HG02759 (cell line): ENCODE measurements around the gene DLGAP1.
"Not testable (repeated sequence)": the region's sequence is repeated elsewhere in the genome, so short reads cannot be mapped to it uniquely, and the experiment has no call there.

Experiments used
- ATAC-seq: cut with Tn5 transposase; IDR thresholded peaks from one replicate; pipeline ENCODE4 v1.9.1; 2021; ENCODE audit warnings: mild to moderate bottlenecking, moderate library complexity; ENCODE audit not compliant: unreplicated experiment

DLGAP1 gene

DNA sequence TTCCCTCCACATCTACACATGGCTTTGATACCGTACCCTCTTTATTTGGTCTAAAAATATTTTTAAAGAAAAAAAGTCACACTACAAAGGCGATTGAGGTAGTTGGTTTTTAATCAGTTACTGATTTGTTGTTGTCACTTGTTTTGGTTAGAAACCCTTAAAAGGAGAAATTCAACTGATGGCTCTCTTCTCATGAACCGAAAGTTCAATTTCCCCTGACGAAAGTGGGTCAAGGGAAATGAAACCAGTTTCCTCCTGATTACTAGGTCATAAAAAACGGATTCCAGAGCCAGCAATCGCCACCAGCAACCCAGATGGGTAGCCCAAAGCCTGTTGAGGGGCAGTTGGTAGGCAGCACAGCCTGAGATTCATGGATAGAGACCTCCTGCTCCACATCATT is 63.2 kb downstream of the DLGAP1 start:
- ATAC-seq: peak; percentile 56

DNA sequence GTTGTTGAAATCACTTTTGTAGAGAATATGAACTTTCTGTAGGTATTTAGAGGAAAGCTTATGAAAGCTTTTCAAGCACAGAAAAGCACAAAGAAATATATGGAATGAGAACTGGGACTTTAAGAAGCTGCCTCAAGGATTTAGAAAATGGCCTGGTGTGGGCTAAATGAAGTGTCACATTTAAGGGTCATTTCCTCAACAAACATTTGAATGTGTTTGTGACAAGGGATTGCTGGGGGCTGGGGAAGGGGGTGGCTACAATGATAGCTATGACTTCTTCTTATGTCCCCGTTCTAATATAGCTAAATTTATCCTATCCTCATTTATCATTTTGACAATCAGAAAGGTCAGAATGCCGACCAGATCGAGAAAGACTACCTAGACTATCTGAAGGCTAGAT is 69.2 kb downstream of the DLGAP1 start:
- ATAC-seq: no peak

DNA sequence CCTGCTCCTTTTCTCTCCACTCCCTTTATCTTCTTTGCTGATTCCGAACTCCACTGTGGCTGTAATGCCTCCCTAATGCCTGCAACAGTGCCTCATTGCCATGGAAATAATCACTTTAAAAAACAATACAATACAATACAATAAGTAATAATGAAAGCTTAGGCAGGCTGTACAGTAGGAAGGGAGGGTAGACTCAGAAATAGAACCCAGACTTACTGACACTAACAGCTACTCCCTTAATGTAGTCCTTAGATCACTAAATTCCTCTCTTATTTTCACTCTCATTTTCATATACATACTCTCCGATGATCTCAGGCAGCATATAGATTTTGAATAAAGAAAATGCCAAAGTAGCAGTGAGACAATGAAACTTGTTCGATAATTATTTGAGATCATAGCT is 70.2 kb downstream of the DLGAP1 start:
- ATAC-seq: no peak

DNA sequence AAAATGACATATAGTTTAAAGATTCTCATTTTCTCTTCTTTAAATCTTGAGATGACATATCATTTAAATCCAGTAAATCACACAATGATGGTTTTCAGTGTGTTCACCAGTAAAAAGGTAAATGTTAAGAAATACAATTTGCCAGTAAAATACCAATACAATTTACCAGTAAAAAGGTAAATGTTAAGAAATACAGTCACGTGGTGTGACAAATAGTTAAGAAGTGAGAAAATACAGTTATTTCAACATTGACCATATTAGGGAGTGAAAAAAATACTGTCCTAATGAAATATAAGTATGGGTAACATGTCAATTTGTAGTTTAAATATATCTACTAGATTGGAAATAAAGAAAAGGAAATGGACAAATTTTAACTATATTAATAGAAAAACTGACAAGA is 80.5 kb downstream of the DLGAP1 start:
- ATAC-seq: no peak

DNA sequence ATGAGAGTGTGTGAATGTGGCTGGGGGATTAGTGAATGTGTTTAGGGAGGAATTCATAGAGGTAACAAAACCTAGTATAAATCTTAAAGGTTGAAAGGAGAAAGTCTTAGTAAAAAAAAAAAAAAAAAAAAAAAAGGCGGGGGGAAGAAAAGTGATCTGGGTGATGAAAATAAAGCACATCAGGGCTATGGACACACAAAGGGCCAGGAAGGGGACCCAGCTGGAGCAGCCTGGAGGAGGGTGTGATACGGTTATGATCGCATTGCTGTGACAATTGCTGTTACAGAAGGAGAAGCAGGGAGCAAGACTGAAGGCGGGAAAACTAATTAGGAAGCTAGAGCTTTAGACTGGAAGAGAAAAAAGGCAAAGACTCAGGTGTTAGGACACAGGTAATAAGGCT is 85.4 kb downstream of the DLGAP1 start:
- no peak for ATAC-seq

DNA sequence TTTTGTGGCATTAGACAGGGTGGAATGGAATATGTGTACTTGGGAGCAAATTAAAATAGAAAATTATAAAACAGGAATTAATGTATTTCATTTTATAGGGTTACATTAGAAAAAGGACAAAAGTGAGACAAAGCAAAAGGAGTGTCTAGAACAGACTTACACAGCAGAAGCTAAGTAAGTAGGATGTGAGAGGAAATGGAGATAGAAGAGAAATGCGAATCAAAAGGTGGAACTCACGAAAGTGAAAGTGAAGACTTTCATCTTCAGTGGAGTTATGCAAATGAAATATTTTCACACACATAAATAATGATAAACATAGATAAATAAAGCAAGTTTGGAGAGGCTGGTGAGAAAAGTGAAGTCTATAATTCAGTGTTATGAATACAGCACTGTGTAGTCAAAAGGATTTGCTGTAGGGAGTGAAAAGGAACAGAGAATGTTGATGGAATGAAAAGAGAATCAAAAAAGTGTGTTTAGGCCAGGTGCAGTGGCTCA is 94.8 kb downstream of the DLGAP1 start:
- ATAC-seq: no peak

DNA sequence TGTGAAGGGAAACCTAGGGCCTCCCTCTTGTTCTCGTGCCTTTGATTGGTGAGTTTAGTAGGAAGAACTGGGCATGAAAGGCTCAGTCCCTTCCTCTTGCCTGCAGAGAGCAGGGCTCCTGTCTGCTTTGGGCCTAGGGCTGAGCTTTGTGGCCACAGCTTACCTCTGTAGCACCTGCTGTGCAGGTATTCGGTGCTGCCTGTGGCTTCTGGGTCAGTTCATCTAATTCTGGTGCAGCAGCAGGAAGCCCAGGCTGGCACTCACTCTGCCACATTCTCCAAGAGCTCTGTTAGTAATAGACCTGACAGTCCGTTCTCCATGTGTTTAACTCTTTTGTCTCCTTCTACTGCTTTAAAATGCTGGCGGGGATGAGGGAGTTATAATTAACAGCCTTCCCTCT is 96.5 kb downstream of the DLGAP1 start:
- ATAC-seq: no peak

DNA sequence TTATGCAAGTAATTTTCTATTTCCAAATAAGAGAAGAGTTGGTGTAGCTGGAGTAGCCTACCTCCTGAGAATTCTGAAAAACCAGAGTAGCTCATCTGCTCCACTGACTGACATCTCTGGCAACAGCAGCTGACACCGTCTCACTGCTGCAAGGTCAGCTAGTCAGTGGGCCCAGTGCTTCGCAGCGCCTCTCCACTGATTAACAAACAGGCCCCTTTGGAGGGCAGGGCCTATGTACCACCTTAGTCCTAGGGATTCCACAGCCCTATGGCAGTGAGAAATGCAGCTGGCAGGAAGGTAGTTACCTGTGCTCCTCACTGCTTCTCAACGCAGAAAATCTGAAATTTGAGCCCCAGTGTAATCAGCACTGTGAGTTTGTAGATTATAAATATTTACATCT is 97.5 kb downstream of the DLGAP1 start:
- ATAC-seq: no peak

DNA sequence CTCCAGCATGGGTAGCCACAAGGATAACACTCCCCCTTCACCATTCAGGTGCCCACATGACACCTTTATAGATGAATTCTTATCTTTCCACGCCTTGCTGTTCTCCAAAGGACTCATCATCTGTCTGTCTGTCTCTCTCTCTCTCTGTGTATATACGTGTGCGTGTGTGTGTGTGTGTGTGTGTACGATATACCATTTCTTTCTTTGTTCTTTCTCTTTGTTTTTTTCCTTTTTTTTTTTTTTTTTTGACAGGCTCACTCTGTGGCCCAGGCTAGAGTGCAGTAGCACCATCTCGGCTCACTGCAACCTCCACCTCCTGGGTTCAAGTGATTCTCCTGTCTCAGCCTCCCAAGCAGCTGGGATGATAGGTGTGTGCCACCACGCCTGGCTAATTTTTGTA is 98.2 kb downstream of the DLGAP1 start:
- no peak for ATAC-seq

DNA sequence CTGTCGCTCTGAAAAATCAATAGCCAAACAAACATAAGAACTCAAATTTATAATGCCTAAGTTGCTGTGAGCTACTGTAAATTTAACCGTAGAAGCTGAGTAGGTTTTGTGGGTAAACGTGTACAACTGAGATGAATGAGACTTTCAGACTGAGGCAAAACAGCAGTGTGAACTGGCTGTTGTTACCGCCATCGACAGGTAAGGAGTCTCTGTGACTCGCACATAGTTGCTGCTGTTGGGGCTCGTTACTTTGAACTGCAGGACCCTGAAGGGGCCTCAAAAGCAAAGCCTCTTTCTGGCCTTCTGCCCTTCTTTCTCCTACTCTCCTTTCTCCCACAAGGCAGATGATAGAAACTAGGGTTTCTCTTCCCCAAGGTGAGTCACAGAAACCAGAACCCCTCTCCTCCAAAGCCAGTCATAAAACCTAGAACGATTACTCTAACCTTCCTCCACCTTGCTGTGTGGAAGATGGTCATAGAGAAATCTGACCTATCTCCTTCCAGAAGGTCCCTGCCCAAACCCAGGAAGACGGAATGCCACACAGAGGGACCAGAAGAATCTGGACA is 101.2 kb downstream of the DLGAP1 start:
- ATAC-seq: no peak

DNA sequence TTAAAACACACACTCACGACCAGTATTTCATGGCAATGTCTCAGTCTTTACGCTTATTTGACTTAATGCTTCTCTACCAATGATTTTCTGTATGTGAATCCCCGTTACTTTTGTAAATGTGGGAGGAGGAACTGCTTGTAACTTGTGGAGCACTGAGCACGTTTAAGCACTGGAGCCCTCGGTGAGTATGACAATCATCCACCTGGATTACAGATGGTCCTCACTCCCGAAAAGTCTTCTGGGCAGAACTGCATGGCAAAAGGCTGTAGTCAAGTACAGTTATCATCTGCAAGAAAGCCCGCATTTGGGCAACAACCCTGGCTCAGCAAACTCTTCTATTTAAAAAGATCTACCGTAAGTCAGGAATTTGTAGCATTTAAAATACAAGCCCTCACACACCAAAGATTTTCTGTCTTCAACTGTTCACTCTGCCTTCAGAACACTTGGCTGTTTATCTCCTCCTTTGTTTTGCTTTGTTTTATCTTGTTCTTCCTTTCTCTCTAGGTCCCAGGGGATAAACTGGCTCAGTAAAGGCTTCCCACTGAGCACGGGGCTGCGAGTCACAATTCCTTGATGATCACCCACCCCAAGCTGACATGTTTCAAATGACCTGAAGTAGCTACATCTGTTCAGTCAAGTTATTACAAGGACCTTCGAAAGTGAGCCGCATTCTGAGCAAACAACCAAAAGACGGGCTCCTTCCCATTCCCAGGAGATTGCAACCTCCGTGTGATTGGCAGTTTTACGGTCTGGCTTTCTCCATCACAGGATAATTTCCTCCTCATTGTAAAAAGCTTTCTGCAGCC is 102.2 kb downstream of the DLGAP1 start:
- no peak for ATAC-seq

DNA sequence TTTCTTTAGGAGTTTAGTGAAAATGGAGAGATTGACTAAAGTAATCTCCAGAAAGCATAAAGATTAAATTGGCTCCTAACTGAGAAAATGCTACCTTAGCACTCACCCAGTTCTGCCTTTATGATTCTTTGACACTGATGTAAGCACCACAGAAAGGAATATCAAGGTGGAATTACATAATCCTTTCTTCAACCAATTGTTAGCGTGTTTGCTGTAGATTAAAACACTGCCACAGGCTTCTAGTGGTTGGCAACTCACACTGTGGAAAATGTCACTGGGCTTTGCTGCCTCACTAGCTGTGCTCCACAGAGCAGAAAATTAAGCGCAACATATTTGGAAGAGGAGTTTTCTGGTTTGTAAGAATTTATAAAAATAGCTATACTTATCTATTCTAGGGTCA is 104.1 kb downstream of the DLGAP1 start:
- no peak for ATAC-seq

DNA sequence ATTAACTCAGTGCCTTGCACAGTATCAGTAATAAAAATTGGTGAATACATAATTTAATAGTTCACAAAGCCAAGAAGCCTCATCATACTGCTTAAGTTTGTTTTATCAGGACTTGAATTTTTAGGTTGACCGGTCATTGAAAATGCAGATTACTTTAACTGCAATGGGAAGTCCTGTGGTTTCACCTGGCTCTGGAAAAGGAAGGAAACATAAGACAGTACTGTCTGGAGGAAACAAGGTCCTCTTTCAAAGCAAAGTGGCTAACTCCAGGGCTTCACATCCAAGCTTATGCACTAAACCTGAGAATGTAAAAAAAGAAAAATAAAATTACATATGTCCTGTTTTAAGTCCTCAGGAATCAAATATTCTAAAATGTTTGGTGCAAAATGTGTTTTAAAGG is 119.7 kb downstream of the DLGAP1 start:
- ATAC-seq: no peak

DNA sequence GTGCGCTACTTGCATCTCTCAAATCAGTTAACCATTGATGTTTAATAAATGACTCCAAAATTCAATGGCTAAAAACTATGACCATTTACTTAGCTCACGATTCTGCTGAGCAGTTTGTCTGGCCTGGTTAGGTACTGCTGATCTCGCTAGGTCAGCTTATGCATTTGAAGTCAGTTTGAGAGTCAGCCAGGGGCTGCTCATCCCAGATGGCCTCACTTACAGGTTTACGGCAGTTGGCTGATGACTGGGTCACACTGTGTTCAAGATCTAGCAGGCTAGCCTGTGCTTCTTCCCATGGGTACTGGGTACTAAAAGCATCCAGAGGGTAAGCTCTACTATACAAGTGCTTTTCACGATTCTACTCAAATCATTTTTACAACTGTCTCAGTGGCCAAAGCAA is 122.1 kb downstream of the DLGAP1 start:
- ATAC-seq: no peak

DNA sequence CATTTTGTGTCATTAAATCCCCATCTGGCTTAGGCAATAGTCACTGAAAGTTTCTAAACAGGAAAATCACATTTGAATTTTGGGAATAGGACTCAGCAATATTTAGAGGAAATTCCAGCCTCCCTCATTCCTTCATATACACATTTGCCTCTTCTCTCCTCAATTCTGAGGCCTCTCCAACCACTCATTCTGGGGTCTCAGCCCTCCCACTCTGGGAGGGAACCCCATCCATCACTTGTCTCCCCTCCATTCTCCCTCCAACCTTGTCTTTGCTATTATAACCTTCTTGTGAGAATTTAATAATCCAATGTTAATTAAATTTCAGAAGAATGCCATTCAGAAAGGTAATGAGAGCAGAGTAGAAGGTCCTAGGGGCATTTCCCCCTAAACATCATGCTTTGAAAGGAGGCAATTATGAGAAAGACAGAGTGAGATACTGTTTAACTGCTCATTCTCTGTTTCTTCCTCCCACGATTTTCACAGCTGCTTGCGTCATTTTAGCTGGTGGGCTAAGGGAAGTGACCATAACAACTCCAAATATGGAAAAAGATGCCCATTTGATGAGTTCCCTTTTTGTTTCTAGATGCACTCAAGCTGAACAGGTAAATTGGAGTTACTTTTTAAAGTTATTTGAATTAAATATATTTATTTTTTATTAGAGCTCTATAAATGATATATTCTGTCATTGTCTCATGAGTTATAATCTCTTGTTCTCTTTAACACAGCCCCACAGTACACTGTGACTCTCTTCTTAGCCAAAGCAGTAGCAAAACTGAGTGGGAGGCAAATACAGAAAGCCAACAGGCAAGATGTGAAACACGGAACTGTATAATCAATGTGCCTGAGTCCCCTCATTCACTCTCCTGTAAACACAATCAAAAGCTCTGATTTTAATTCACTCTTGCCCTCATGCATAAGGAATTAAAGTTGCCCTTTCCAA is 135.1 kb downstream of the DLGAP1 start:
- peak; percentile 60 for ATAC-seq

DNA sequence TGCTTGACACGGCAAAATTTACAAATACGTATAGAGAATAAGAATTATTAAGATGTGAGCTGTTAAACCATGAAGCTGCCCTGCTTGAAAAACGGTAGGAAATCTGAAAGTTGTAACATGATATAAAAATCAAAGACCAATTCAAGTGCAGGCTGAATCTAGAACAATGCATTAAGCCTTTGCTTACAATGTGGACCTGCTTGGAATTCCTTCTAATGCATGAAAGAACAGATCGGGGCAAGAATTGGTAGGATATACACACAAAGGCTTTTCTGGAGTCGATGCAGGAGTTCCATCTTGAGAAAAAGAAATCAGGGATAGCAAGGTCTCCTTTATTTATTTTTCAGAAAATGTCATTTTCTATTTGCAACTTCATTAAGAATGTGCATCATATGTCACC is 136.8 kb downstream of the DLGAP1 start:
- no peak for ATAC-seq

DNA sequence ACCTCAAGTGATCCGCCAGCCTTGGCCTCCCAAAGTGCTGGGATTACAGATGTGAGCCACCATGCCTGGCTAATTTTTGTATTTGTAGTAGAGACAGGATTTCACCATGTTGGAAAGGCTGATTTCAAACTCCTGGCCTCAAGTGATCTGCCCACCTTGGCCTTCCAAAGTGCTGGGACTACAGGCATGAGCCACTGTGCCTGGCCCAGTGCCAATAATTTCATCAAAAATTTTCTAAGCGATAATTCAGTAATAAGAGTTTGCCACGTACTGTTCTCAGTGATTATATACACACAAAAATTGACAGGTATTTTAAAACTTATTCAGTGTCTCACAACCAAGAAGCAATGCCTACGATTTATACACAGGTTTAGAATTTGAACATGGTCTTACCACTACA is 143.2 kb downstream of the DLGAP1 start:
- ATAC-seq: not testable (repeated sequence)

DNA sequence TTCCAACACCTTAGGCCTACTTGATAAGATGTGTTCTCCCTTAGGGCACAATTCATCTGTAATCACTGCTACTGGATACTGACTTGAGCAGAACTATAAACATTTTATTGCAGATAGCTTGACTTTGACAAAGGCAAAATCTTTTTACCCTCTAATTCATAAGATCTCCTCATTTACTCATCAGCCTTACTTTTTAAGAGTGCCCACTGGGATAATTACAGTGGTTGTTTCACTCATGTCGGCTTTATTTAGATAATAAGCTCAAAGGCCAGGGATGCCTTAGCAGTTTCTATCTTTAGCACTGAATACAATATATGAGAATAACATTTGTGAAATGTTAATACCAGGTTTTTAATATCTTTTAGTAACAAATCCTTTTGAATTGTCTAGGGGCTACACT is 144.0 kb downstream of the DLGAP1 start:
- no peak for ATAC-seq

DNA sequence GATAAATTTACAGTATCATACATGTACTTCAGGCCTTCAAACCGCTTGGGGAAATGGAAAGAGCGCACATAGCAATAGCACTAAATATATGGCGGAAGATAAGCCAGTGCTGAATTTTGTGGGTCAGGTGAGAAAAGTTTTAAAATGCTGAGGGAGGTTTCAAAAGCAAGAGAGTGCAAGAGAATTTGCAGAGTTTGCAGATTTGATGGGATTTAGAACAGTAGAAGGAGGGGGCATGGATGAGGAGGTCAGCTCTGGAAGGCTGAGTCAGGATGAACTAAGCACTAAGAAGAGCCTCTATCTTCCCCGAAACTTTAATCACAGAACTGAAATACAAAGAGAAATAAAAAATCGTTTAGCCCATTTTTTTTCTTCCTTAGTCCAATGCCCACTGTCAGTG is 145.9 kb downstream of the DLGAP1 start:
- ATAC-seq: no peak

DNA sequence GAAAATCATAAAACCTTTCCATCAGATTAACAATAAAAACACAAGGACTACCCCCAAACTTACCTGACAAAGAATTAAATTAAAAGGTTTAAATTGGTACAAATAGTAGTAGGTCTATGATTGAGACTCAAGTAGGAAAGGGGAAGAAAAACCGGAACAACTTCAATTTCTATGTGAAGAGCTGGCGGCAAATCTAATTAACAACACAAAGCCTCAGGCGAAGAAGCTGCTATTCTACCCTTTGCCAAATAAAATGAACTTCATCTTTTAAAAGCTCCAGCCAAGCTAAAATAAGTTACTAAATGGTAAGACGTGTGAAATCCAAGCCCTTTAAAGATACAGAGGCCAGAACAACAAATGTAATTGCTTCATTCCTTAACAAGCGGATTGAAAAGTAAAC is 146.5 kb downstream of the DLGAP1 start:
- ATAC-seq: no peak

DNA sequence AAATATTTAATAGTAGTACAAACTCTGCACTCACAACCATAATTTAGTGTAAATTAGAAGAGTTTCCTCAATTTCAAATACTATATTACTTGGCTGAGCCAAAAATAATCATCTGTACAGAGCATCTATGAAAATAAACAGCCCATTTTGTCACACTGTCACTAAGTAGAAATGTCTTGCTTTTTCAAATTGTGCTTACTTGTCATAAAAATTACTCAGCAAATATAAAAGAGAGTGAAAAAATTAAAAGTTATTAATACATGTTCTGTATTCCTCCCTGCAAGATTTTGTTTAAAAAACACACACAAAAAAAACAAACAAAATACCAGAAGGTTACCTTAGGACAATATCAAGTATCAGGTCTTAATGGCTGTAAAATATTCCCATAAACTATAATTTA is 155.7 kb downstream of the DLGAP1 start:
- no peak for ATAC-seq

DNA sequence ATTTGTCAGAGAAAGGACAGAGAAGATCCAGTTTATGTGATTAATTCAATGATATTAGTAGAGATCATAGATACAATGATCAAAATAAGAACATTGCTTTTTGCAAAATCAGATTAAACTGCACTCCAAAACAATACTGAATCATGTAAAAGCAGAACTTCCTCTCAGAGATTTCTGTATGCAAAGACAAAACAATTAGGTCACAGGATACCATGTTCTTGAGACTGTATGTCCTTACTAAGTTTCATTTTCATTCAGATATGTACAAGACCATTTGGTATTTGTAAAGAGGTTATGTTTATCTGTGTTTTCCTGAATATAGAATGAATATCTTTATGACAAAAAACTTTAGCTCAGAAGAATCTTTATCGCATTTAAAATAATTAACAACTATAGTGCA is 161.8 kb downstream of the DLGAP1 start:
- no peak for ATAC-seq
